MM.1S (cell line): Measurements from ENCODE around the gene GNG10.

Experiments
- EZH2 ChIP-seq: fragments of 300-600 bp; sonication (generic); optimal IDR thresholded peaks from 2 replicates; pipeline ENCODE3; 2017; ENCODE audit warnings: low read depth, mild to moderate bottlenecking, antibody characterized with exemption, low read length, mixed read lengths
- EZH2phosphoT487 ChIP-seq: fragments of 300-600 bp; sonication (generic); IDR thresholded peaks from 2 replicates; pipeline ENCODE4 v1.6.1; 2018; ENCODE audit warnings: antibody characterized with exemption, low read length
- TF ChIP-seq, protein P1 (sequence below): fragments of 300-600 bp; sonication (generic); IDR thresholded peaks from 2 replicates; pipeline ENCODE4 v1.5.1; 2016; ENCODE audit warnings: antibody characterized with exemption, low read length, mixed read lengths

DNA sequence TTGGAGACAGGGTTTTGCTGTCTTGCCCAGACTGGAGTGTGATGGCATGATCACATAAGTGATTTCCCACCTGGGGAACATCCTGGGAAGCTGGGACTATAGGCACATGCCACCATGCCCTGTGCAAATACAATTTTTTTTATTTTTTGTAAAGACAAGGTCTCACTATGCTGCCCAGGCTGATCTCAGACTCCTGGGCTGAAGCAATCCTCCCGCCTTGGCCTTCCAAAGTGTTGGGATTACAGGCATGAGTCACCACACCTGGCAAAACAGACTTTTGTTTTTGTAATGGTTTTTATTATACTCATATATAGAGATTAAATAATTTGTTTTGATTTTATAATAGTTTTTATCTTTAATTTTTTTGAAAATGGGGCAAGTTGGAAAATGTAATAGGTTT lies 15.6 kb upstream of the GNG10 start:
- TF ChIP-seq, protein P1, sequence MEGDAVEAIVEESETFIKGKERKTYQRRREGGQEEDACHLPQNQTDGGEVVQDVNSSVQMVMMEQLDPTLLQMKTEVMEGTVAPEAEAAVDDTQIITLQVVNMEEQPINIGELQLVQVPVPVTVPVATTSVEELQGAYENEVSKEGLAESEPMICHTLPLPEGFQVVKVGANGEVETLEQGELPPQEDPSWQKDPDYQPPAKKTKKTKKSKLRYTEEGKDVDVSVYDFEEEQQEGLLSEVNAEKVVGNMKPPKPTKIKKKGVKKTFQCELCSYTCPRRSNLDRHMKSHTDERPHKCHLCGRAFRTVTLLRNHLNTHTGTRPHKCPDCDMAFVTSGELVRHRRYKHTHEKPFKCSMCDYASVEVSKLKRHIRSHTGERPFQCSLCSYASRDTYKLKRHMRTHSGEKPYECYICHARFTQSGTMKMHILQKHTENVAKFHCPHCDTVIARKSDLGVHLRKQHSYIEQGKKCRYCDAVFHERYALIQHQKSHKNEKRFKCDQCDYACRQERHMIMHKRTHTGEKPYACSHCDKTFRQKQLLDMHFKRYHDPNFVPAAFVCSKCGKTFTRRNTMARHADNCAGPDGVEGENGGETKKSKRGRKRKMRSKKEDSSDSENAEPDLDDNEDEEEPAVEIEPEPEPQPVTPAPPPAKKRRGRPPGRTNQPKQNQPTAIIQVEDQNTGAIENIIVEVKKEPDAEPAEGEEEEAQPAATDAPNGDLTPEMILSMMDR = no peak
- no peak for TF ChIP-seq EZH2
- TF ChIP-seq EZH2phosphoT487 = no peak
